OCI-LY1 (cell line): ENCODE data around the gene CSTB.

Experiments used
- EZH2 ChIP-seq: fragments of 200-600 bp; sonication (generic), shearing (Covaris generic); IDR thresholded peaks from 2 replicates; pipeline ENCODE4 v1.8.0; 2017; ENCODE audit warnings: borderline replicate concordance, mixed run types, mild to moderate bottlenecking, antibody characterized with exemption, low read length, moderate library complexity, mixed read lengths
- TF ChIP-seq, protein P1 (sequence below): fragments of 200-600 bp; sonication (generic), shearing (Covaris generic); IDR thresholded peaks from 2 replicates; pipeline ENCODE4 v1.5.1; 2017; ENCODE audit warnings: mild to moderate bottlenecking, antibody characterized with exemption, low read length, moderate library complexity, mixed read lengths

DNA sequence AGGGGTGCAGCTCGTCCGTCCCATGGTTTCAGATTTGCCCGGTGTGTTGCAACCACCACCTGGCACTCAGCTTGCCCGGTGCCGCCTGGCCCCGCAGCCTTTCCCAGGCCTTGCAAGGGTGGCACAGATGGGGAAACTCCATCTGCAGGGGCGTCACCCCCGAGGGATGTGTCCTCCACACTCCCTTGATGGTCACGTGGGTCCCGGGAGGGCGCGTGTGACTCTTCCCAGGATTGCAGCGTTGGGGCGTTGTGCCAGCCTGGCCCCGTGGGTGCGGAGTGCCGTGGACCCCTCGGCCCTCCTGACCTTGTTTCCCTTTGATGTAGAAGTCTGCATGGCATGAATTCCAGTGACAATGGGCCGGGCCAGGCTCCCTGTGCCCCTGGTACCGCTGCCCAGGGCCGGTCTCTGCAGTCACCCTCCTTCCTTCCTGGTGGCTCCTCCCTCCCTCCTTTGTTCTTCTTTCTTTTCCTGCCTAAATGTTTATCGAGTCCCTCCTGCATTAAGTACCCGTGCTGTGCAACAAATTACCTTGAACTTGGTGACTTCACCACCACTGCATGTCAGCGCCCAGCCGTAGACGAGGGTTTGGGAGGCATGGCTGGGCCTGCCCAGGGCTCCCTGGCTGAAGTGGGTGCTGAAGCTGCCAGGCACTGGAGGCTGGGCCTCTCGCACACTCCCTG is 36.2 kb upstream of the CSTB start:
- TF ChIP-seq, protein P1, sequence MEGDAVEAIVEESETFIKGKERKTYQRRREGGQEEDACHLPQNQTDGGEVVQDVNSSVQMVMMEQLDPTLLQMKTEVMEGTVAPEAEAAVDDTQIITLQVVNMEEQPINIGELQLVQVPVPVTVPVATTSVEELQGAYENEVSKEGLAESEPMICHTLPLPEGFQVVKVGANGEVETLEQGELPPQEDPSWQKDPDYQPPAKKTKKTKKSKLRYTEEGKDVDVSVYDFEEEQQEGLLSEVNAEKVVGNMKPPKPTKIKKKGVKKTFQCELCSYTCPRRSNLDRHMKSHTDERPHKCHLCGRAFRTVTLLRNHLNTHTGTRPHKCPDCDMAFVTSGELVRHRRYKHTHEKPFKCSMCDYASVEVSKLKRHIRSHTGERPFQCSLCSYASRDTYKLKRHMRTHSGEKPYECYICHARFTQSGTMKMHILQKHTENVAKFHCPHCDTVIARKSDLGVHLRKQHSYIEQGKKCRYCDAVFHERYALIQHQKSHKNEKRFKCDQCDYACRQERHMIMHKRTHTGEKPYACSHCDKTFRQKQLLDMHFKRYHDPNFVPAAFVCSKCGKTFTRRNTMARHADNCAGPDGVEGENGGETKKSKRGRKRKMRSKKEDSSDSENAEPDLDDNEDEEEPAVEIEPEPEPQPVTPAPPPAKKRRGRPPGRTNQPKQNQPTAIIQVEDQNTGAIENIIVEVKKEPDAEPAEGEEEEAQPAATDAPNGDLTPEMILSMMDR: no peak
- no peak for TF ChIP-seq EZH2
